Measurements from ENCODE around the gene SPRYD3. TPM values are rescaled to one million over a fixed set of nuclear protein-coding genes. Genes with fewer than 3 reads are reported as not detected.

Gene SPRYD3
- total and polyA plus RNA-seq, 2 of the 4 experiments (the other 2 are of a cell fraction) = 25.6 to 27.8 TPM

- TF ChIP-seq MAZ (IDR thresholded peaks at IDR 0.05; ENCODE audit: borderline replicate concordance, low read depth, low read length) = no peak
These were observed 36.1 kb upstream of the SPRYD3 start (continued) for GRCh38 chr12:53115112-53115890.

- Histone ChIP-seq H4K91ac (ENCODE audit: insufficient read depth, low read depth, low read length) (no peak overlapping the region), H3K4ac (ENCODE audit: low read depth, low read length) (no peak overlapping the region), H4K8ac (ENCODE audit: low read depth in 2 of 2, low read length in 2 of 2) (no peak overlapping the region), H4K5ac (ENCODE audit: low read depth, low read length) (no peak overlapping the region), H3K9me1 (ENCODE audit: insufficient read depth, low read length) (no peaks in the 10 kb centered on the region), H2BK15ac (ENCODE audit: low read depth, low read length) (no peak overlapping the region), H2AK5ac (ENCODE audit: low read depth, low read length) (no peak overlapping the region), H2BK120ac (ENCODE audit: low read depth, low read length) (no peak overlapping the region), H3K4me1 (ENCODE audit: control insufficient read depth, insufficient read depth, low read length) (no peaks in the 10 kb centered on the region), H3K14ac (replicated peaks; ENCODE audit: low read depth, low read length) (no peak overlapping the region), H3K27me3 (ENCODE audit: control insufficient read depth, insufficient read depth, low read length) (no peaks in the 10 kb centered on the region; the same call in 1 of the 2 replicates), H3K9me3 (ENCODE audit: control insufficient read depth, insufficient read depth, low read length) (no peaks in the 10 kb centered on the region), H3K79me1 (ENCODE audit: low read depth in 1 of 2, low read length in 2 of 2) (no peaks in the 10 kb centered on the region), H4K20me1 (ENCODE audit: insufficient read depth, low read length) (no peaks in the 10 kb centered on the region), H3K9ac (ENCODE audit: low read depth, low read length) (no peak overlapping the region), H3K56ac (ENCODE audit: extremely low read depth, insufficient read depth, low read length) (no peak overlapping the region), H2BK5ac (ENCODE audit: low read depth, low read length, poor library complexity, severe bottlenecking) (no peak overlapping the region), H2AFZ (replicated peaks; ENCODE audit: low read length, poor library complexity) (no peak overlapping the region), H3K36me3 (ENCODE audit: control insufficient read depth, insufficient read depth, low read length) (no peaks in the 10 kb centered on the region), H3K23ac (ENCODE audit: low read depth, low read length) (no peak overlapping the region), H3K4me3 (ENCODE audit: insufficient read depth, low read depth, low read length) (no peak overlapping the region), H3K18ac (ENCODE audit: low read depth, low read length) (no peak overlapping the region), H2BK20ac (ENCODE audit: low read depth, low read length) (no peak overlapping the region), H3K27ac (ENCODE audit: insufficient read depth, low read length) (no peak overlapping the region), H2AK9ac (replicated peaks; ENCODE audit: low read depth, low read length, poor library complexity) (no peak overlapping the region), H3K4me2 (ENCODE audit: low read depth, low read length) (no peak overlapping the region)
- ATAC-seq (ENCODE audit: low read depth) = no peak
- POLR2A ChIA-PET (ENCODE audit: unreplicated experiment) = no interaction called here
- CTCF ChIA-PET = no interaction called here
- no TSS peak for BruUV-seq (replicated peaks)
- intact Hi-C loops (cut with micrococcal nuclease) = no loop called here
- dilution Hi-C loops (cut with HindIII; ENCODE audit: low sequenced_read_pairs, unreplicated experiment) = no loop called here
- in situ Hi-C loops (cut with MboI; ENCODE audit: low sequenced_read_pairs) = no loop called here
- DNase-seq = no peak
- TF ChIP-seq RCOR1 (IDR thresholded peaks at IDR 0.05; ENCODE audit: insufficient replicate concordance, low read length) = no peak
- TF ChIP-seq NFE2L2 (IDR thresholded peaks at IDR 0.05; ENCODE audit: low read depth, low read length) = no peak
- no peak for TF ChIP-seq CHD1 (IDR thresholded peaks at IDR 0.05; ENCODE audit: low read depth, low read length)
- no peak for TF ChIP-seq USF2 (IDR thresholded peaks at IDR 0.05; ENCODE audit: low read depth, low read length)
- no peak for TF ChIP-seq RFX5 (IDR thresholded peaks at IDR 0.05; ENCODE audit: low read depth, low read length)
- TF ChIP-seq SMC3 (IDR thresholded peaks at IDR 0.05; ENCODE audit: low read depth, low read length) = no peak
- no peak for TF ChIP-seq CEBPB (IDR thresholded peaks at IDR 0.05; ENCODE audit: low read depth, low read length)
- no peak for TF ChIP-seq POLR2A (IDR thresholded peaks at IDR 0.05; ENCODE audit: low read depth, low read length)
- TF ChIP-seq MAFK (IDR thresholded peaks at IDR 0.05; ENCODE audit: low read depth, low read length) = no peak
- no peak for TF ChIP-seq FOS (IDR thresholded peaks at IDR 0.05; ENCODE audit: low read depth, low read length)
- no peak for TF ChIP-seq MAZ (IDR thresholded peaks at IDR 0.05; ENCODE audit: borderline replicate concordance, low read depth, low read length)
- no peak for TF ChIP-seq BHLHE40 (IDR thresholded peaks at IDR 0.05; ENCODE audit: low read depth, low read length)
- TF ChIP-seq RAD21 (IDR thresholded peaks at IDR 0.05; ENCODE audit: low read length) = no peak
- no peak for TF ChIP-seq ELK1 (IDR thresholded peaks at IDR 0.05; ENCODE audit: borderline replicate concordance, low read depth, low read length)
- no peak for TF ChIP-seq MXI1 (IDR thresholded peaks at IDR 0.05; ENCODE audit: borderline replicate concordance, low read depth, low read length)
These were observed 34.8 kb upstream of the SPRYD3 start for GRCh38 chr12:53113951-53114350.

Measured in IMR-90 (cell line).